HG02759 (cell line): Measurements from ENCODE around the gene SLC12A9.
"Not testable (repeated sequence)": the region's sequence is repeated elsewhere in the genome, so short reads cannot be mapped to it uniquely, and the experiment has no call there.

ENCODE experiments used
- ATAC-seq: cut with Tn5 transposase; IDR thresholded peaks from one replicate; pipeline ENCODE4 v1.9.1; 2021; ENCODE audit warnings: mild to moderate bottlenecking, moderate library complexity; ENCODE audit not compliant: unreplicated experiment

Gene SLC12A9

DNA sequence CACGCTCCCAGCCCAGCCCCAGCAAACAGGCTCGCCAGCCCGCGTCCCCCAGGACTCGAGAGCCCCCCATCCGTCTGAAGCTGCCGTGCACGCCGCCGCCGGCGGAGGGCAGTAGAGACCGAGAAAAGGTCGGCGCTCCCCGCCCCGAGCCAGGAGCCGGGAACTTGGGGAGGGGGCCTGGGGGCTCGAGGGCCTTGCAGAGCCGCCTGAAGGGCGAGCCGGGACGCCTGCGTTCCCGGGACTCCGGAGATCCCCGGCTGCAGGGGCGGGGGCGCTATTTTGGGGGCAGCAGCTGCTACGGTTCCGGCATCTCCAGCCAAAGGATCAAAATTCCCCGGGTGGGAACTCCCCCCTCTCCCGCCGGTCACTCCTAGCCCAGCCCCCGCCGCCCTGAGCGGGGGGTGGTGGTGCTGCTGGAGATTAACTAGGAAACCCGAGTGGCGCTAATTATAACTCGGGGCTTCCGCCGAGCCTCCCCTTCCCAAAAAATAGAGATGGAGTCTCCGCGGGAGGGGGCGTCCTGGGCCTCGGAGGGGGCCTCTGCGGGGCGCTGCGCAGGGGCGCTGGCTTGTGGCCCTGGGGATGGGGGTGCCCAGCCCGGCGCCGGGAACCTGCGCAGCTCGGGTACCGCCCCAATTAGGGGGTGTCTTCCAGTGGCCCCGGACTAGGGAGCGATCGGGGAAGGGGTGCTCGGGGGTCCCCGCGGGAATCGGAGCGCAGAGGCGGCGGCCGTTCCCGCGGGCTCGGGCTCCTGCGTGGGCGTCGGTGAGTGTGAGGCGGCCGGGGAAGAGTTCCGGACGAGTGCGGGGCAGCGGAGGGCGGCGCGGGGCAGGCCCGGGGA, 42.6 kb downstream of the SLC12A9 start:
- no peak for ATAC-seq

DNA sequence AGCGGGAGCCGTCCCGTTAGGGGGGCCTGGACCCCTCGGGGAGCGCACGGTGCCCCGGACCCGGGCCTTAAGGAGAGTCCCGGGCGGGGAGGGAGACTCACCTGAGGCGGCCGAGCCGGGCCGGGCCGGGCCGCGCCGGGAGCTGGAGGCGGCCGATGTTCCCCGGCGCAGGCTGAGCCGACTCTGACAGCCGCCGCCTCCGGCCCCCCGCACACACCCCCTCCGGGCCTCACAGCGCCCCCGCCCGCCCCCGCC, 43.1 kb downstream of the SLC12A9 start, which contains the start of gene ACHE:
TSS of gene ACHE (minus strand) at position 188 of the 255 bp plus-strand sequence. CDS start 1,656 bp downstream, outside the sequence.
- ATAC-seq = no peak

DNA sequence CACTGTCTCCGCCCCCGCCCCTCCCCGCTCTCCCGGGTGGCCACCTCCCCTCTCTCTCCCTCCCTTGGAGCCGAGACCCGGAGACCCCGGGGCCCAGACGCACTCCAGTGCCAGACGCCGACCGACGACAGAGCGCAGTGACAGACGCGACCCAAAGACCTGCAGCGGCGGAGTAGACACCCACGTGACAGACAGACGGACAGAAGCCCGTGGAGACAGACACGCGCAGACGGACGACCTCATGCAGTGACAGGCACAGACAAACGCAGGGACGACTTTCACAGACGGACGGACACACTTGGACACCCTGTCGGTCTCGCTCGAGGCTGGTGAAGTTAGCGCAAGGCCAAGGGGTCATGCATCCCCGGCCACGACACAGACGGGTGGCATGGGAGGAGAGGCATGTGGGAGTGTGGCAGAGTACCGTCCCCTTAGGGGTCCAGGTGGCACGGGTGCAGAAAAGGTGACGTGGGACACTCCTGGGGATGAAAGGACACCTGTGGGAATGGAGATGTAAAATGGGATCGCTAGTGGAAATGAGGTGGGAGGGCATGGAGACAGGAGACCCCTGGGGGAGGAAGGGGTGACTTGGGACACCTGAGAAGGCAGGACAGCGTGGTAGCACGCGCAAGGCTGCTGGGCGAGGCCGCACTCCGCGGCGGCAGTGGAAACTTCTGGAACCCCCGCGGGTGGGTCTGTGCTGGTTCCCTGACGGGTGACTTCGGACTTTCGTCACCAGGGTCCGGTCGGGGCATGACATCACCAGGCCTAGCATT, 43.6 kb downstream of the SLC12A9 start:
- no peak for ATAC-seq

DNA sequence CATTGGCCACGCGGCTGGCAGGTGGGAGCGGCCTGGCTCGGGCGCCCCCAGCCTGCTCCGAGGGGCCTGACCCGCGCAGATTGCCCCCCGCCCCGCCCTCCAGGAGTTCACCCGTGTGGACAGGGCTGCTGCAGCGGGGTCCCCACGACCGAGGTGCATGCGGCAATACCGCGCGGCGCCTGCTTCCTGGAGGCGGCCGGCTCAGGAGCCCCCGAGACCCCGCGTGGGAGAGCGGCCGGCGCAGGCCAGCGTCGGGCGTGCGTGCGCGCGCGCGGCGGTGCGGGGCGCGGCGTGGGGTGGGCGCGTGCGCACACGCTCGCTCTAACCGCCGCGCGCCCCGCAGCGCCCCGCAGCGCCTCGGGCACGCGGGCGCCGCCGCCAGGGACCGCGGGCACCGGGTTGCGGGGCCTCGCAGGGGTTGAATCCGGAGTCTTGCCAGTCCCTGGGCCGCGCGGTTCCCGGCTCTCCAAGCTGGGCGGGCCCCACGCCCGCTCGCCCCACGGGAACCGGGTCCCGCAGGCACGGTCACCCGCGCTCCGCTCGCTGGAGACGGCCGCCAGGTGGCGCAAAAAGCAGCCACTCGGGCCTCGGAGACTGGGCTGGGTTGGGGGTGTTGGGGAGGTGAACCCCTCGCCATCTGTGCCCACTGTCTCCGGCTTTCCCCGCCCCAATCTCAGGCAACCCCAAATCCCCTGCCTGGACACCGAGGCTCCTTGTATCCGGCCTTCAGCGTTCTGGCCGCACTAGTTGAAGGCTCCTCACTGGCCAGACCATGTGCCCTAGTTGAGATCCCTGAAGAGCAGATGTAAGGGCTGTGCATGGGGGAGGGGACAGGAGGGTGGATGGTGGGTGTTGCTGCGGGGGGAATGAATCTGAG, 44.5 kb downstream of the SLC12A9 start:
- ATAC-seq = no peak

DNA sequence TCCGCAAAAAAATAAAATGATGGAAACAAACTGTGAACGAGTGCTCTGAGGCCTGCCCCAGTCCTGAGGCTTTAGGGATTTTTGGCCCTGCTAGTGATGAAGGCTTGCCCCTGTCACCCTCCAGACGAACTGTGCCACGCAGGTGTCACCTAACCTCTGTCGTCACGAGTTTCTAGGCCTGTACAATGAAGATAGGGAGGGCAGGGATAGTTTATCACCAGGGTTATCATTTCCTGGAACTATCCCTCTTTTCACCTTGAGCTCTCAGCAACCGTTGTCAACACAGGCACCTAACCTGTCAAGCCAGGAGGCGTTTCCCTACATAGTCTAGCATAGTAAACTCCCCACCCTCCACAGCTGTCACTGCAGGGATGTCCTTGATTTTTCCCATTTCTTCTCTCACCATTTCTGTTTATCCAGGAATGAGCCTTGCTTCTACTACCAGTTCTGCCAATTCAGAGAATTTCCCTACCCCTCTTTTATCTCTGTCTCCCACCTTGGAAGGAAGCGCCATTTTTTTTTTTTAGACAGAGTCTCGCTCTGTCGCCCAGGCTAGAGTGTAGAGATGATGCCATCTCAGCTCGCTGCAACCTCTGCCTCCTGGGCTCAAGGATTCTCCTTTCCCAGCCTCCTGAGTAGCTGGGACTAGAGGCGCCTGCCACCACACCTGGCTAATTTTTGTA, 45.4 kb downstream of the SLC12A9 start:
- ATAC-seq = no peak

DNA sequence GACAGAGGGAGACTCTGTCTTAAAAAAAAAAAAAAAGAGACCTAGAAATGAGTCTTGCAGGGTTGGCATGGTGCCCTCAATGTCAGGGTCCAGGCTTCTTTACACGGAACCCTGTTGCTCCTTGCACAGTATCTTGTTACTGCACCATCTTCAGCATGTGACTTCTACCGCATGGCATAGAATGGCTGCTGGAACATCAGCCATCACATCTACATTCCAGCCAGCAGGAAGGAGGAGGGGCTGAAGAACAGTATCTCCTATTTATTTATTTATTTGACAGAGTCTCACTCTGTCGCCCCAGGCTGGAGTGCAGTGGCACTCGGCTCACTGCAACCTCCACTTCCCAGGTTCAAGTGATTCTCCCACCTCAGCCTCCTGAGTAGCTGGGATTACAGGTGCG, 46.9 kb downstream of the SLC12A9 start:
- no peak for ATAC-seq

DNA sequence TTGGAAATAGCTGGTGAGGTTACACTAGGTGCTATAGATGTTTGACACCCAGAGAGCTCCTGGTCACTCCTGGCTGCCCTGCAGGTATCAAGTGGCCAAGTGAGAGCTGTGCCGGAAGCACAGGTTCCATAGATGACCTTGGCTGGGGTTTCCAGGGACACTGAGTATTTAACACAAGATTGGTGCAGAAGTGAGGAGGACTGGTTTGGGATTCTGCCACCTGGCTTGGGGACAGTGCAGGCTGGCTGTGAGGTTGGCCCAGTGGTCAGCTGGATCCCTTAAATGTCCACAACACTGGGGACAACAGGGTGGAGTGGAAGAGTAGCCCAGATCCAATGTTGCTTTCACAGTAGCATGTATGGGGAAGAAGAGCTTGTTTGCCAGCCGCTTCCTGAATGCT, 48.5 kb downstream of the SLC12A9 start:
- no peak for ATAC-seq

DNA sequence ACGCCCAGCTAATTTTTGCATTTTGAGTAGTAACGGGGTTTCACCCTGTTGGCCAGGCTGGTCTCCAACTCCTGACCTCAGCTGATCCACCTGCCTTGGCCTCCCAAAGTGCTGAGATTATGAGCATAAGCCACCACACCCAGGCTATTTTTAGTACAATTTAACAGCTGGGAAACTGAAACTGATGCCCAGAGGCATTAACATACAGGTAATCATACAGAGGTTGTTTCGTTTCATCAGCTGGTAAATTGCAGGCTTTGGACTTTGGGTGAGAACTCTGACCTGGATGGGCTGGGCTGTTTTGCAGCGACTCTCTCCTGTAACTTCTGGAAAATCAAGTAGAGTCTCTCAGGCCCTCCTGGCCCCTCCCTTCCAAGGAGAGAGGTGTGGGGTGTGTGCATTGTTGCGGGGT, 49.4 kb downstream of the SLC12A9 start:
- no peak for ATAC-seq

DNA sequence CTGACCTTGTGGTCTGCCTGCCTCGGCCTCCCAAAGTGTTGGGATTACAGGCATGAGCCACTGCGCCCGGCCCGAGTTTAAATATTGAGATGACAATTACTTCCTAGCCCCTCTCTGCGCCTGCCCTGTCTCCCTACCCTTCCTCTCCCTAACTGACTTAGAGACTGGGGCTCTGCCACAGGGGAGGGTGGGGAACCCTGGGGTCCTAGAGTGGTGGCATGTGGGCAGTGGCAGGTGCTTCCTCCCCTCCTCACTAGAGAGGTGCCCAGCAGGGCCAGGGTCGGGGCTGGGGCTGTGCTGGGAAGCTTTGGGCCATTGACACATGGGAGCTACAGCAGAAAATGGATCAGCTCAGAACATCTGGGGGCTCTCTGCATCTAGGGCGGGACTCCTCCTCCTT, 50.1 kb downstream of the SLC12A9 start:
- ATAC-seq = no peak

DNA sequence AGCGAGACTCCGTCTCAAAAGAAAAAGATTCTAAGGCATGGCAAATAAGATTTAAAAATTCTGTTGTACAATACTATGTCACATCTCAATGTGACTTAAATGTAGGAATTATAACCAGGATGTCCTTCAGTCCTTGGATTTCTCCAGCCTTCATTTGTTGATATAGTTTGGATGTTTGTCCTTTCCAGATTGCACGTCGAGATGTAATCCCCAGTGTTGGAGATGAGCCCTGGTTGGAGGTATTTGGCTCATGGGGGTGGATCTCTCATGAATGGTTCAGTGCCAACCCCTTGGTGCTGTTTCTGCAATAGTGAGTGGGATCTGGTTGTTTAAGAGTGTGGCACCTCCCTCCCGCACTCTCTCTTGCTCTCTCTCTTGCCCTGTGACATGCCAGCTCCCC, 56.0 kb downstream of the SLC12A9 start:
- no peak for ATAC-seq

DNA sequence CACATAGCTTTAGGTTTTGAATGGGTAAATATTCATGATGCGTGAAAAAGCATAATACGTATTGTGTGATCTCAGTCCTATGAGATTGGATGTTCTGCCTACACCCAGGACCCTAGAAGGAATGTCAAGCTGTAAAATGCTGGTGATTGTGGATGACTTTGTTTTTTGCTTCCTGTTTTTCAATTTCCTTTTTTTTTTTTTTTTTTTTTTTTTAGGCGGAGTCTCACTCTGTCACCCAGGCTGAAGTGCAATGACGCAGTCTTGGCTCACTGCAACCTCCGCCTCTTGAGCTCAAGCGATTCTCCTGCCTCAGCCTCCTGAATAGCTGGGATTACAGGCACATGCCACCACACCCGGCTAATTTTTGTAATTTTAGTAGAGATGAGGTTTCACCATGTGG, 57.9 kb downstream of the SLC12A9 start:
- not testable (repeated sequence) for ATAC-seq

DNA sequence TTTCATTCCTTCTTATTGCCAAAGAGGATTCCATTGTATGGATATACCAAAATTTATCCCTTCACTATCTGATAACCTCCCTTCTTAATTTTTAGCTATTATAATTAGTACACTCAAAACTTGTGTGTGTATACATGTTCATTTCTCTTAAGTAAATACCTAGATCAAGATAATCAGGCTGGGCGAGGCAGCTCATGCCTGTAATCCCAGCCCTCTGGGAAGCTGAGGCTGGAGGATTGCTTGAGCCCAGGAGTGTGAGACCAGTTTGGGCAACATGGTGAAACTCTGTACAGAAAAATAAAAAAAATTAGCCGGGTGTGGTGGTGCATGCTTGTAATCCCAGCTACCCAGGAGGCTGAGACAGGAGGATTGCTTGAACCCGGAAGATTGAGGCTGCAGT, 59.0 kb downstream of the SLC12A9 start:
- ATAC-seq = no peak

DNA sequence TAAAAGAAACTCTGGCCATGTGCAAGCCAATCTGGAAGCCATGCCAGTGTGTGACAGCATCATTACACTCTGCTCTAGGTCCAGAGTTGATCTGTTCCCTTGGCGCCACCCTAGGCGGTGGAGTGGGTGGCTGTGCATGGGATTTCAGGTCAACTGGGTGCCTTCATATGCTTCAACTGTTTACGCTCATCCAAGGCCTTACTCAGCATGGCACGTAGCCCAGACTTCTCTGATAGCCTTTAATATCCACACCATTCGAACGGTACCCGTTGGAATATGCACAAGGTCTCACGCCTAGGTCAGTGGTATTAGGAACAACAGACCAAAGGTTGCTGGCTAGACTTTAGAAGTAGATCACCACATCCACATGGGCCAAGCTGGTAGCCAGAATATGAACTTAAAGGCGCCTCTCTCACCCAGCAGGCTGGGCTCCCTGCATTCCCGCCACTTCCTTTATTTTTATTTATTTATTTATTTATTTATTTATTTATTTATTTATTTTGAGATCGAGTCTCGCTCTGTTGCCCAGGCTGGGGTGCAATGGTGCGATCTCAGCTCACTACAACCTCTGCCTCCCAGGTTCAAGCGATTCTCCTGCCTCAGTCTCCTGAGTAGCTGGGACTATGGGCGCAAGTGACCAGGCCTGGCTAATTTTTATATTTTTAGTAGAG, 61.8 kb downstream of the SLC12A9 start:
- ATAC-seq = no peak

DNA sequence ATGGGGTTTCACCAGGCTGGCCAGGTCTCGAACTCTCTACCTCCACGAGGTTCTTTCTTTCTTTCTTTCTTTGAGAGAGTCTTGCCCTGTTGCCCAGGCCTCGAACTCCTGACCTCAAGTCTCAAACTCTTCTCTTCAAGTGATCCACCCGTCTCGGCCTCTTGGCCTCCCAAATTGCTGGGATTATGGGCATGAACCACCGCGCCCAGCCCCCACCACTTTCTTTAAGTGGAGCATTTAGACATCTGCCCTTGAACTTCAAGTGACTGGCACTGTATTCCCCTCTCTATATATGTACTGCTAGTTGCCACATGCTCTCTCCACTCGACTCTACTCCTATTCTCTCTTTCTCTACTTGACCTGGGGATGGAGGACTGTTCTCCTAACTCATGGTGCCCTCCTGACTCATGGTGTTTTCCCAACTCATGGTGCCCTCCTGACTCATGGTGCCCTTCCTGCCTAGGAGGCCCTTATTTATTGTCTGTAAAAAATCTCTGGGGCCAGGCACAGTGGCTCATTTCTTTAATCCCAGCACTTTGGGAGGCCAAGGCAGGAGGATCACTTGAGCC, 62.5 kb downstream of the SLC12A9 start:
- no peak for ATAC-seq
